Neural cell (in vitro differentiated cells): ENCODE results near the gene NRXN2. TPM values are rescaled to one million over a fixed set of nuclear protein-coding genes. Genes with fewer than 3 reads are reported as not detected.

Experiments
- H2AFZ ChIP-seq: fragments of 200-600, 300-800 bp; sonication (generic), shearing (Covaris generic); 2 replicates; pipeline ENCODE4 v1.6.0; 2014; ENCODE audit warnings: low read depth, mild to moderate bottlenecking, antibody characterized with exemption, low read length, moderate library complexity
- H3F3A ChIP-seq: fragments of 200-600 bp; shearing (Covaris generic); 2 replicates; pipeline ENCODE4 v1.6.1; 2016; ENCODE audit warnings: mild to moderate bottlenecking, moderate library complexity, mixed read lengths, antibody characterized with exemption, low read length; ENCODE audit not compliant: insufficient read depth, poor library complexity, severe bottlenecking
- H3K27ac ChIP-seq: fragments of 200-600, 300-800 bp; sonication (generic), shearing (Covaris generic); 2 replicates; pipeline ENCODE4 v1.5.1; 2014; ENCODE audit warnings: mild to moderate bottlenecking, low read length, moderate library complexity
- H3K27me3 ChIP-seq: fragments of 300-800, 200-600 bp; sonication (generic), shearing (Covaris generic); 2 replicates; pipeline ENCODE4 v1.6.0; 2014; ENCODE audit warnings: mild to moderate bottlenecking, low read depth, low read length, moderate library complexity; ENCODE audit not compliant: insufficient read depth
- H3K36me3 ChIP-seq: fragments of 300-800, 200-600 bp; sonication (generic), shearing (Covaris generic); 2 replicates; pipeline ENCODE4 v1.5.1; 2014; ENCODE audit warnings: mild to moderate bottlenecking, antibody characterized with exemption, low read length, moderate library complexity; ENCODE audit not compliant: insufficient read depth
- H3K4me2 ChIP-seq: fragments of 300-800, 200-600 bp; sonication (generic), shearing (Covaris generic); 2 replicates; pipeline ENCODE4 v1.6.0; 2014; ENCODE audit warnings: mild to moderate bottlenecking, low read length
- H3K4me3 ChIP-seq: fragments of 300-800, 200-600 bp; sonication (generic), shearing (Covaris generic); 2 replicates; pipeline ENCODE4 v1.5.1; 2014; ENCODE audit warnings: mild to moderate bottlenecking, low read length, moderate library complexity
- H3K79me2 ChIP-seq: fragments of 200-600 bp; shearing (Covaris generic); replicated peaks from 2 replicates; pipeline ENCODE4 v1.6.0; 2014; ENCODE audit warnings: mild to moderate bottlenecking, low read length, moderate library complexity; ENCODE audit not compliant: insufficient read depth
- H3K9ac ChIP-seq: fragments of 300-800, 200-600 bp; sonication (generic), shearing (Covaris generic); 2 replicates; pipeline ENCODE4 v1.6.1; 2016; ENCODE audit warnings: mild to moderate bottlenecking, low read length, mixed read lengths
- H3K9me2 ChIP-seq: fragments of 200-600 bp; shearing (Covaris generic); 2 replicates; pipeline ENCODE4 v1.6.1; 2016; ENCODE audit warnings: mild to moderate bottlenecking, low read length, mixed read lengths; ENCODE audit not compliant: insufficient read depth
- H3K9me3 ChIP-seq: fragments of 200-600, 300-800 bp; sonication (generic), shearing (Covaris generic); 2 replicates; pipeline ENCODE4 v1.6.1; 2016; ENCODE audit warnings: mild to moderate bottlenecking, mixed run types, low read length, moderate library complexity, mixed read lengths
- H4K20me1 ChIP-seq: fragments of 200-600 bp; shearing (Covaris generic); 2 replicates; pipeline ENCODE4 v1.6.1; 2016; ENCODE audit warnings: mild to moderate bottlenecking, mixed run types; ENCODE audit not compliant: insufficient read depth
- EP300 ChIP-seq: fragments of 450-650 bp; conservative IDR thresholded peaks from 2 replicates; pipeline ENCODE4 v1.6.1; 2014; ENCODE audit warnings: antibody characterized with exemption, mild to moderate bottlenecking, moderate library complexity; ENCODE audit not compliant: poor library complexity, severe bottlenecking
- EZH2 ChIP-seq: fragments of 200-600, 300-800 bp; shearing (Covaris generic), sonication (generic); IDR thresholded peaks from 2 replicates; pipeline ENCODE4 v1.6.1; 2014; ENCODE audit warnings: antibody characterized with exemption, low read length, borderline replicate concordance, mild to moderate bottlenecking; ENCODE audit not compliant: insufficient read depth, poor library complexity, severe bottlenecking
- MXI1 ChIP-seq: fragments of 450-650 bp; conservative IDR thresholded peaks from 2 replicates; pipeline ENCODE4 v1.6.1; 2014; ENCODE audit warnings: antibody characterized with exemption, mild to moderate bottlenecking; ENCODE audit not compliant: poor library complexity, severe bottlenecking
- POLR2AphosphoS5 ChIP-seq: IDR thresholded peaks from 2 replicates; pipeline ENCODE4 v1.6.1; 2012
- RAD21 ChIP-seq: fragments of 450-650 bp; conservative IDR thresholded peaks from 2 replicates; pipeline ENCODE4 v1.6.1; 2014; ENCODE audit warnings: antibody characterized with exemption, mild to moderate bottlenecking, moderate library complexity
- SMC3 ChIP-seq: fragments of 450-650 bp; conservative IDR thresholded peaks from 2 replicates; pipeline ENCODE4 v1.6.1; 2014; ENCODE audit warnings: antibody characterized with exemption, mild to moderate bottlenecking, moderate library complexity; ENCODE audit not compliant: poor library complexity
- TAF1 ChIP-seq: IDR thresholded peaks from 2 replicates; pipeline ENCODE4 v1.6.1; 2012; ENCODE audit warnings: low read depth
- polyA plus RNA-seq: library from polyadenylated mRNA; depleted of rRNA; stranded (reverse); fragments of >200 nt; gene quantifications from 2 replicates; pipeline ENCODE4 v1.2.3, GENCODE V29; 2014
- TF ChIP-seq, protein P1 (sequence below): IDR thresholded peaks from 2 replicates; pipeline ENCODE4 v1.6.1; 2012; ENCODE audit warnings: borderline replicate concordance
- TF ChIP-seq, protein P2 (sequence below): fragments of 450-650 bp; IDR thresholded peaks from 2 replicates; pipeline ENCODE4 v1.5.1; 2014; ENCODE audit warnings: antibody characterized with exemption, mild to moderate bottlenecking, moderate library complexity; ENCODE audit not compliant: poor library complexity, severe bottlenecking

NRXN2 gene
- polyA plus RNA-seq, 1 donor from 2014 or later, result 68.0 TPM

DNA sequence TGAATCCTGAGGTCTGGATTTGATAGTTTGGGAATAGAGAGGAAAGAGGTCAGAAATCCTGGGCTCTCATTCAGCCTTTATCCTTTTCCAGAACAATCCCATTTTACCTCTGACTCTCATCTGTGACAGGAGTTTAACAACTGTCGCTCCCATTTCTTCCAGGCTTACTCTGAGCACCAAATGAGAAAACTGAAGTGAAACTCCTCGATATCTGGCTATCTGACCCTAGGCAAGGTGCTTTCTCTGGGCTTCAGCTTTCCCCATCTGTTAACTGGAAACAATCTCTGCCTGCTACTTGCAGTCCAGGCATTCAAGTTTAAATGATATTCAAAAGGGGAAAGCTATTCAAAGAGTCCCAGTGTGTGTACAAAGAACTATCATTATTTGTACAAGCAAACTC, 50.1 kb downstream of the NRXN2 start:
- Histone ChIP-seq H3K27ac (no peak overlapping the region), H3K9ac (no peak overlapping the region), H3K27me3 (no peaks in the 10 kb centered on the region), H3F3A (no peaks in the 10 kb centered on the region), H4K20me1 (no peaks in the 10 kb centered on the region), H2AFZ (no peak overlapping the region), H3K9me2 (no peaks in the 10 kb centered on the region), H3K4me2 (no peak overlapping the region), H3K79me2 (no peaks in the 10 kb centered on the region), H3K9me3 (no peaks in the 10 kb centered on the region), H3K4me3 (no peak overlapping the region), H3K36me3 (no peaks in the 10 kb centered on the region)
- TF ChIP-seq TAF1 (no peak), POLR2AphosphoS5 (no peak), EP300 (no peak), RAD21 (no peak), EZH2 (no peak), MXI1 (no peak), SMC3 (no peak)
- TF ChIP-seq, protein P1, sequence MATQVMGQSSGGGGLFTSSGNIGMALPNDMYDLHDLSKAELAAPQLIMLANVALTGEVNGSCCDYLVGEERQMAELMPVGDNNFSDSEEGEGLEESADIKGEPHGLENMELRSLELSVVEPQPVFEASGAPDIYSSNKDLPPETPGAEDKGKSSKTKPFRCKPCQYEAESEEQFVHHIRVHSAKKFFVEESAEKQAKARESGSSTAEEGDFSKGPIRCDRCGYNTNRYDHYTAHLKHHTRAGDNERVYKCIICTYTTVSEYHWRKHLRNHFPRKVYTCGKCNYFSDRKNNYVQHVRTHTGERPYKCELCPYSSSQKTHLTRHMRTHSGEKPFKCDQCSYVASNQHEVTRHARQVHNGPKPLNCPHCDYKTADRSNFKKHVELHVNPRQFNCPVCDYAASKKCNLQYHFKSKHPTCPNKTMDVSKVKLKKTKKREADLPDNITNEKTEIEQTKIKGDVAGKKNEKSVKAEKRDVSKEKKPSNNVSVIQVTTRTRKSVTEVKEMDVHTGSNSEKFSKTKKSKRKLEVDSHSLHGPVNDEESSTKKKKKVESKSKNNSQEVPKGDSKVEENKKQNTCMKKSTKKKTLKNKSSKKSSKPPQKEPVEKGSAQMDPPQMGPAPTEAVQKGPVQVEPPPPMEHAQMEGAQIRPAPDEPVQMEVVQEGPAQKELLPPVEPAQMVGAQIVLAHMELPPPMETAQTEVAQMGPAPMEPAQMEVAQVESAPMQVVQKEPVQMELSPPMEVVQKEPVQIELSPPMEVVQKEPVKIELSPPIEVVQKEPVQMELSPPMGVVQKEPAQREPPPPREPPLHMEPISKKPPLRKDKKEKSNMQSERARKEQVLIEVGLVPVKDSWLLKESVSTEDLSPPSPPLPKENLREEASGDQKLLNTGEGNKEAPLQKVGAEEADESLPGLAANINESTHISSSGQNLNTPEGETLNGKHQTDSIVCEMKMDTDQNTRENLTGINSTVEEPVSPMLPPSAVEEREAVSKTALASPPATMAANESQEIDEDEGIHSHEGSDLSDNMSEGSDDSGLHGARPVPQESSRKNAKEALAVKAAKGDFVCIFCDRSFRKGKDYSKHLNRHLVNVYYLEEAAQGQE, result no peak
- TF ChIP-seq, protein P2, sequence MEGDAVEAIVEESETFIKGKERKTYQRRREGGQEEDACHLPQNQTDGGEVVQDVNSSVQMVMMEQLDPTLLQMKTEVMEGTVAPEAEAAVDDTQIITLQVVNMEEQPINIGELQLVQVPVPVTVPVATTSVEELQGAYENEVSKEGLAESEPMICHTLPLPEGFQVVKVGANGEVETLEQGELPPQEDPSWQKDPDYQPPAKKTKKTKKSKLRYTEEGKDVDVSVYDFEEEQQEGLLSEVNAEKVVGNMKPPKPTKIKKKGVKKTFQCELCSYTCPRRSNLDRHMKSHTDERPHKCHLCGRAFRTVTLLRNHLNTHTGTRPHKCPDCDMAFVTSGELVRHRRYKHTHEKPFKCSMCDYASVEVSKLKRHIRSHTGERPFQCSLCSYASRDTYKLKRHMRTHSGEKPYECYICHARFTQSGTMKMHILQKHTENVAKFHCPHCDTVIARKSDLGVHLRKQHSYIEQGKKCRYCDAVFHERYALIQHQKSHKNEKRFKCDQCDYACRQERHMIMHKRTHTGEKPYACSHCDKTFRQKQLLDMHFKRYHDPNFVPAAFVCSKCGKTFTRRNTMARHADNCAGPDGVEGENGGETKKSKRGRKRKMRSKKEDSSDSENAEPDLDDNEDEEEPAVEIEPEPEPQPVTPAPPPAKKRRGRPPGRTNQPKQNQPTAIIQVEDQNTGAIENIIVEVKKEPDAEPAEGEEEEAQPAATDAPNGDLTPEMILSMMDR, result no peak

DNA sequence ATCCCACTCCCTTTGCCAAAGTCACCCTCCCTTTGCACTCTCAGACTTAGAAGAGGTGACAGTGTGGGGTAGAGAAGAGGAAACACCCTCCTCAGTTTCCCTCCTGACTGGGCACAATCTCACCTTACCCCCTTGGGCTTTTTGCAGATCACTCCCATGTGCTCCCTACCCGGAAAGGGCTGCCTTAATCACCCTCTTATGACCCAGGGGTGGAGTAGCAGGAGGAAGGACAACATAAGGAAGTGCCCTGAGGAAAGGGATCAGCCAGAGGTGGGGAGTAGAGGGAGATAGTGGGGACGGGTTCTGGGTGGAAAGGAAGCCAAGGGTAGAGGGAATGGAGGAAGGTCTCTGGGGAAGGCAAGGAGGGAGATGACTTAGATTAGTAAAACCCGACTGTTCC, 52.0 kb downstream of the NRXN2 start:
- Histone ChIP-seq H3K9me3 (no peaks in the 10 kb centered on the region), H3K9me2 (no peaks in the 10 kb centered on the region), H3F3A (no peaks in the 10 kb centered on the region), H3K4me2 (no peak overlapping the region), H3K4me3 (no peak overlapping the region), H4K20me1 (no peaks in the 10 kb centered on the region), H3K27me3 (no peaks in the 10 kb centered on the region), H3K9ac (no peak overlapping the region), H3K79me2 (no peaks in the 10 kb centered on the region), H2AFZ (no peak overlapping the region), H3K27ac (no peak overlapping the region), H3K36me3 (no peaks in the 10 kb centered on the region)
- TF ChIP-seq, protein P2, result no peak
- TF ChIP-seq MXI1 (no peak), TAF1 (no peak), EZH2 (no peak), EP300 (no peak), SMC3 (no peak), RAD21 (no peak), POLR2AphosphoS5 (no peak)
- TF ChIP-seq, protein P1, result no peak
